Measurements from ENCODE around the gene KCNJ5.

Gene KCNJ5

DNA sequence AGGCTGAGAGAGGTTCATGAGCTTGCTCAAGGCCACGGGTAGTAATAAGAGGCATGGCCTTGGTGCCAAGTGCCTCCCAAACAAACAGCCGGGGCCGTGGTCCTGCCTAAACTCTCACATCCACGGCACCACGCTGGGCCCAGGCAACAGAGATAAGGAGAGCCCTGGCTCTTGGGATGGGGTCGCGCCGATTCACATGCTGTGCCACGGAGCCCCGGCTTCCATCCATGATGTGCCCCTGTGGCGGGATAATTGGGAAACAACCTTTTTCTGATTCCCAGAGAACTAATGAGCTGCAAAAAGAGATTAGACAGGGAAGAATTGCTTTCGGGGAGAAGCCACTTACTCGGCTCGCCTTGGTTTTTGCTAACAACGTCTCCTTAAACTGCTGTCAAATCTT is 29.5 kb downstream of the KCNJ5 start:
- Histone ChIP-seq H3K36me3 (ENCODE audit: insufficient read depth, low read length) (no peaks in the 10 kb centered on the region), H4K20me1 (ENCODE audit: insufficient read depth, low read length) (no peaks in the 10 kb centered on the region), H3K27me3 (ENCODE audit: insufficient read depth, low read length) (peaks cover 4% of the 10 kb centered on the region; the same call in 1 of the 2 replicates), H3K4me3 (ENCODE audit: low read depth, low read length, poor library complexity, severe bottlenecking) (no peak overlapping the region), H3F3A (ENCODE audit: insufficient read depth, low read length) (no peaks in the 10 kb centered on the region), H3K27ac (ENCODE audit: low read depth, low read length, poor library complexity, severe bottlenecking) (no peak overlapping the region), H3K9me2 (ENCODE audit: low read depth, low read length) (no peaks in the 10 kb centered on the region), H3K79me2 (ENCODE audit: insufficient read depth, low read length) (no peaks in the 10 kb centered on the region), H2AFZ (ENCODE audit: low read length) (no peak overlapping the region), H3K9me3 (ENCODE audit: low read length) (no peaks in the 10 kb centered on the region), H3K9ac (ENCODE audit: low read length) (no peak overlapping the region), H3K4me1 (ENCODE audit: insufficient read depth, low read length, severe bottlenecking) (no peaks in the 10 kb centered on the region), H3K4me2 (ENCODE audit: low read length) (no peak overlapping the region)
- TF ChIP-seq EZH2 (IDR thresholded peaks at IDR 0.05; ENCODE audit: borderline replicate concordance, low read length): no peak
- TF ChIP-seq, protein P1, sequence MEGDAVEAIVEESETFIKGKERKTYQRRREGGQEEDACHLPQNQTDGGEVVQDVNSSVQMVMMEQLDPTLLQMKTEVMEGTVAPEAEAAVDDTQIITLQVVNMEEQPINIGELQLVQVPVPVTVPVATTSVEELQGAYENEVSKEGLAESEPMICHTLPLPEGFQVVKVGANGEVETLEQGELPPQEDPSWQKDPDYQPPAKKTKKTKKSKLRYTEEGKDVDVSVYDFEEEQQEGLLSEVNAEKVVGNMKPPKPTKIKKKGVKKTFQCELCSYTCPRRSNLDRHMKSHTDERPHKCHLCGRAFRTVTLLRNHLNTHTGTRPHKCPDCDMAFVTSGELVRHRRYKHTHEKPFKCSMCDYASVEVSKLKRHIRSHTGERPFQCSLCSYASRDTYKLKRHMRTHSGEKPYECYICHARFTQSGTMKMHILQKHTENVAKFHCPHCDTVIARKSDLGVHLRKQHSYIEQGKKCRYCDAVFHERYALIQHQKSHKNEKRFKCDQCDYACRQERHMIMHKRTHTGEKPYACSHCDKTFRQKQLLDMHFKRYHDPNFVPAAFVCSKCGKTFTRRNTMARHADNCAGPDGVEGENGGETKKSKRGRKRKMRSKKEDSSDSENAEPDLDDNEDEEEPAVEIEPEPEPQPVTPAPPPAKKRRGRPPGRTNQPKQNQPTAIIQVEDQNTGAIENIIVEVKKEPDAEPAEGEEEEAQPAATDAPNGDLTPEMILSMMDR (IDR thresholded peaks at IDR 0.05; ENCODE audit: low read length): no peak

DNA sequence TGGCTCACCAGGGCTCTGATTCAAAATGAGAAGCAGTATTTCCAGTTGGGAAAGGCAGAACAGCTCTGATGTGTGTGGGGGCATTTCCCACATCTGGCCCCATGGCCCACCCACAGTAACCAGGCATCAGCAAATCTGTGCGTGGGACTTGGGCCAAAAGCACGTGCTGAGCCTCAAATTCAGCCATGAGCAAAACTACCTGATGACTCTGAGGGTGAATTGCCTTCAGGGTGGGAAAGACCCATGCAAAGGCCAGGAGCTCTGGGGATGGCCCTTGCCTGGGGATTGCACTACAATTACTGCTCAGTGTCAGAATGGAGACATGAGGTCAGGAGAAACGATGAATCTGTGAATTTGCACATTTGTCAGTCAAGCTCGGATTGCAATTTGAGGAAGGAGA is 30.6 kb downstream of the KCNJ5 start:
- H3K9ac ChIP-seq (ENCODE audit: low read length): no peak overlapping the region
- no peaks in the 10 kb centered on the region for H4K20me1 ChIP-seq (ENCODE audit: insufficient read depth, low read length)
- no peak overlapping the region for H3K4me3 ChIP-seq (ENCODE audit: low read depth, low read length, poor library complexity, severe bottlenecking)
- no peaks in the 10 kb centered on the region for H3K9me2 ChIP-seq (ENCODE audit: low read depth, low read length)
- H3F3A ChIP-seq (ENCODE audit: insufficient read depth, low read length): no peaks in the 10 kb centered on the region
- H3K36me3 ChIP-seq (ENCODE audit: insufficient read depth, low read length): no peaks in the 10 kb centered on the region
- H3K27me3 ChIP-seq (ENCODE audit: insufficient read depth, low read length): peaks cover 4% of the 10 kb centered on the region; the same call in 1 of the 2 replicates
- H3K4me2 ChIP-seq (ENCODE audit: low read length): no peak overlapping the region
- H3K79me2 ChIP-seq (ENCODE audit: insufficient read depth, low read length): no peaks in the 10 kb centered on the region
- H3K9me3 ChIP-seq (ENCODE audit: low read length): no peaks in the 10 kb centered on the region
- no peak overlapping the region for H3K27ac ChIP-seq (ENCODE audit: low read depth, low read length, poor library complexity, severe bottlenecking)
- H2AFZ ChIP-seq (ENCODE audit: low read length): no peak overlapping the region
- TF ChIP-seq EZH2 (IDR thresholded peaks at IDR 0.05; ENCODE audit: borderline replicate concordance, low read length): no peak
- TF ChIP-seq, protein P1 (IDR thresholded peaks at IDR 0.05; ENCODE audit: low read length): no peak
- no peaks in the 10 kb centered on the region for H3K4me1 ChIP-seq (ENCODE audit: insufficient read depth, low read length, severe bottlenecking)

DNA sequence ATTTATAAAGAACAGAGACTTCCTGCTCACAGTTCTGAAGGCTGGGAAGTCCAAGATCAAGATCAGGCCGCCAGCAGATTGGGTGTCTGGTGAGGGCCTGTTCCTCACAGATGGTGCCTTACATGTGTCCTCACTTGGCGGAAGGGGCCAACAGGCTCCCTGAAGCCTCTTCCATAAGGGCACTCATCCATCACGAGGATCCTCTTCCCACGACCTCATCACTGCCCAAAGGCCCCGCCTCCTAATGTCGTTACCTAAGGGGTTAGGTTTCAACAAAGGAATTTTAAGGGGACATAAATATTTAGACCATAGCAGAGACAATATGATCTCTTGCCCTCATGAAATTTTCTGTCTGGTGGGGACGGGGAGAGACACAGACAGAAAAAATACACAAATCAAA is 32.9 kb downstream of the KCNJ5 start:
- H3K36me3 ChIP-seq (ENCODE audit: insufficient read depth, low read length): no peaks in the 10 kb centered on the region
- peaks cover 5% of the 10 kb centered on the region for H3K4me1 ChIP-seq (ENCODE audit: insufficient read depth, low read length, severe bottlenecking)
- H3K9me3 ChIP-seq (ENCODE audit: low read length): no peaks in the 10 kb centered on the region
- no peak overlapping the region for H3K27ac ChIP-seq (ENCODE audit: low read depth, low read length, poor library complexity, severe bottlenecking)
- no peak overlapping the region for H2AFZ ChIP-seq (ENCODE audit: low read length)
- peaks cover 4% of the 10 kb centered on the region; the same call in 1 of the 2 replicates for H3K27me3 ChIP-seq (ENCODE audit: insufficient read depth, low read length)
- no peak for TF ChIP-seq EZH2 (IDR thresholded peaks at IDR 0.05; ENCODE audit: borderline replicate concordance, low read length)
- TF ChIP-seq, protein P1 (IDR thresholded peaks at IDR 0.05; ENCODE audit: low read length): no peak
- H3K9ac ChIP-seq (ENCODE audit: low read length): no peak overlapping the region
- H3K9me2 ChIP-seq (ENCODE audit: low read depth, low read length): no peaks in the 10 kb centered on the region
- no peak overlapping the region for H3K4me2 ChIP-seq (ENCODE audit: low read length)
- H3K79me2 ChIP-seq (ENCODE audit: insufficient read depth, low read length): no peaks in the 10 kb centered on the region
- no peaks in the 10 kb centered on the region for H3F3A ChIP-seq (ENCODE audit: insufficient read depth, low read length)
- no peaks in the 10 kb centered on the region for H4K20me1 ChIP-seq (ENCODE audit: insufficient read depth, low read length)
- no peak overlapping the region for H3K4me3 ChIP-seq (ENCODE audit: low read depth, low read length, poor library complexity, severe bottlenecking)
